WERI-Rb-1 (cell line): ENCODE measurements around the gene KRTAP2-3.
"Not testable (repeated sequence)": the region's sequence is repeated elsewhere in the genome, so short reads cannot be mapped to it uniquely, and the experiment has no call there.

Experiments
- DNase-seq: peaks from one replicate; pipeline ENCODE4 v3.0.0-alpha.2; 2020
- H3K27ac ChIP-seq: fragments of 250-450 bp; sonication (Bioruptor Pico); 2 replicates; pipeline ENCODE4 v1.5.1; 2020; ENCODE audit warnings: mild to moderate bottlenecking, moderate library complexity
- H3K27me3 ChIP-seq: fragments of 250-450 bp; sonication (Bioruptor Pico); 2 replicates; pipeline ENCODE4 v1.5.1; 2021; ENCODE audit warnings: mild to moderate bottlenecking, low read depth, moderate library complexity; ENCODE audit not compliant: insufficient read depth, severe bottlenecking
- H3K36me3 ChIP-seq: fragments of 250-450 bp; sonication (Bioruptor Pico); 2 replicates; pipeline ENCODE4 v1.5.1; 2020; ENCODE audit warnings: mild to moderate bottlenecking, moderate library complexity
- H3K4me3 ChIP-seq: 2 replicates; pipeline ENCODE4 v1.5.1; 2011; ENCODE audit warnings: low read depth, mild to moderate bottlenecking, control low read depth, low read length
- H3K9me3 ChIP-seq: fragments of 250-450 bp; sonication (Bioruptor Pico); 2 replicates; pipeline ENCODE4 v1.5.1; 2021; ENCODE audit warnings: mild to moderate bottlenecking, moderate library complexity; ENCODE audit not compliant: severe bottlenecking
- CTCF ChIP-seq: IDR thresholded peaks from 2 replicates; pipeline ENCODE4 v1.5.1; 2011; ENCODE audit warnings: low read depth, mild to moderate bottlenecking, control low read depth, inconsistent platforms, low read length

Gene KRTAP2-3

GRCh38 chr17:41065829-41066624 is 6.1 kb upstream of the KRTAP2-3 start, which contains the start of gene KRTAP2-4:
KRTAP2-4 (minus strand) TSS chr17:41065879; CDS start chr17:41065845, 34 bp downstream.
- DNase-seq, result no peak
- no peak within 1 kb of the TSS for H3K27ac ChIP-seq
- no peaks in the 10 kb centered on the region for H3K36me3 ChIP-seq
- no peak for TF ChIP-seq CTCF
- no peaks in the 10 kb centered on the region for H3K27me3 ChIP-seq
- no peaks in the 10 kb centered on the region for H3K9me3 ChIP-seq
- H3K4me3 ChIP-seq, result no peak within 1 kb of the TSS

GRCh38 chr17:41065016-41065689 is 5.2 kb upstream of the KRTAP2-3 start:
- not testable (repeated sequence) for H3K4me3 ChIP-seq, H3K27me3 ChIP-seq, H3K36me3 ChIP-seq, H3K9me3 ChIP-seq, DNase-seq, H3K27ac ChIP-seq

- Histone ChIP-seq H3K27me3 (no peaks in the 10 kb centered on the region), H3K4me3 (no peak overlapping the region), H3K36me3 (no peaks in the 10 kb centered on the region), H3K9me3 (no peaks in the 10 kb centered on the region), H3K27ac (no peak overlapping the region)
- no peak for DNase-seq
- no peak for TF ChIP-seq CTCF
These were observed 4.4 kb upstream of the KRTAP2-3 start for GRCh38 chr17:41064301-41064700.

- no peaks in the 10 kb centered on the region for H3K9me3 ChIP-seq
- H3K4me3 ChIP-seq, result no peak overlapping the region
- H3K36me3 ChIP-seq, result no peaks in the 10 kb centered on the region
- H3K27ac ChIP-seq, result no peak overlapping the region
- no peaks in the 10 kb centered on the region for H3K27me3 ChIP-seq
- no peak for TF ChIP-seq CTCF
- DNase-seq, result no peak
These were observed 3.5 kb upstream of the KRTAP2-3 start for GRCh38 chr17:41063449-41063848.

- no peak for DNase-seq
- H3K36me3 ChIP-seq, result no peaks in the 10 kb centered on the region
- no peak overlapping the region for H3K27ac ChIP-seq
- no peak for TF ChIP-seq CTCF
- no peaks in the 10 kb centered on the region for H3K27me3 ChIP-seq
- peaks cover 5% of the 10 kb centered on the region for H3K9me3 ChIP-seq
- no peak overlapping the region for H3K4me3 ChIP-seq
These were observed 2.0 kb upstream of the KRTAP2-3 start for GRCh38 chr17:41061964-41062363.

GRCh38 chr17:41059276-41060051 is 450 bp downstream of the KRTAP2-3 start:
- not testable (repeated sequence) for H3K27me3 ChIP-seq, H3K4me3 ChIP-seq, H3K27ac ChIP-seq

More at GRCh38 chr17:41059276-41060051, 450 bp downstream of the KRTAP2-3 start:
- not testable (repeated sequence) for H3K9me3 ChIP-seq, DNase-seq, H3K36me3 ChIP-seq
